Ascending aorta (tissue), 2 donors: ENCODE results near the gene DDI2. TPM values are rescaled to one million over a fixed set of nuclear protein-coding genes. Genes with fewer than 3 reads are reported as not detected.

Experiments used
- DNase-seq, 2 donors: peaks; one replicate each; pipeline ENCODE4 v3.0.0-alpha.2; 2019; ENCODE audit warnings: low spot score in 2 of 2
- H3K27ac ChIP-seq, 2 donors: fragments of 200-600 bp; sonication (generic); one replicate each; pipeline ENCODE4 v1.5.1; 2016 to 2017; ENCODE audit warnings: mild to moderate bottlenecking in 1 of 2
- H3K27me3 ChIP-seq: fragments of 200-600 bp; sonication (generic); one replicate; pipeline ENCODE4 v1.5.1; 2017
- H3K36me3 ChIP-seq, 2 donors: fragments of 200-600 bp; sonication (generic); one replicate each; pipeline ENCODE4 v1.5.1; 2016
- H3K4me1 ChIP-seq, 2 donors: fragments of 200-600 bp; sonication (generic); one replicate each; pipeline ENCODE4 v1.5.1; 2016 to 2017; ENCODE audit warnings: mild to moderate bottlenecking in 1 of 2
- H3K4me3 ChIP-seq, 2 donors: fragments of 200-600 bp; sonication (generic); one replicate each; pipeline ENCODE4 v1.5.1; 2016 to 2017; ENCODE audit warnings: mild to moderate bottlenecking in 1 of 2
- H3K9me3 ChIP-seq, 2 donors: fragments of 200-600 bp; sonication (generic); one replicate each; pipeline ENCODE4 v1.5.1; 2016
- CTCF ChIP-seq, 3 experiments: fragments of 200-600 bp in 2 of 3; fragments of 450-650 bp in 1 of 3; sonication (generic) in 2 of 3; IDR thresholded peaks; one replicate each; pipeline ENCODE4 v1.5.1; 2016 to 2019; ENCODE audit warnings: antibody characterized with exemption in 3 of 3, mild to moderate bottlenecking in 1 of 3, moderate library complexity in 1 of 3
- intact Hi-C: fragments of 100-400 bp; cut with DNase I; formaldehyde crosslinking; loops from one replicate; pipeline ENCODE4 v1.15.1; 2023
- total RNA-seq: library from RNA; depleted of rRNA; stranded (reverse); fragments of >200 nt; gene quantifications from one replicate; pipeline ENCODE4 v1.1.0, GENCODE V29; 2016

The DDI2 gene
- total RNA-seq, 1 donor from 2014 or later: 13.0 TPM

- peaks cover 0 to 3% of the 10 kb centered on the region in 2 donors for H3K4me1 ChIP-seq
- no peaks in the 10 kb centered on the region for H3K27me3 ChIP-seq
- H3K9me3 ChIP-seq: no peaks in the 10 kb centered on the region
Measured at GRCh38 chr1:15625056-15625917, 8.0 kb downstream of the DDI2 start.

GRCh38 chr1:15626269-15626950, 9.2 kb downstream of the DDI2 start:
- no peak overlapping the region for H3K27ac ChIP-seq
- no peaks in the 10 kb centered on the region for H3K27me3 ChIP-seq
- H3K4me3 ChIP-seq: no peak overlapping the region
- intact Hi-C loops: no loop called here
- H3K4me1 ChIP-seq: no peaks in the 10 kb centered on the region
- H3K36me3 ChIP-seq: peaks cover 22 to 29% of the 10 kb centered on the region in 2 donors
- TF ChIP-seq CTCF (IDR thresholded peaks at IDR 0.05): no peak
- peak in 1 of 2 donors; percentile 55 for DNase-seq
- H3K9me3 ChIP-seq: no peaks in the 10 kb centered on the region

More at GRCh38 chr1:15625056-15625917, 8.0 kb downstream of the DDI2 start:
- intact Hi-C loops: no loop called here
- H3K27ac ChIP-seq: no peak overlapping the region
- no peak for DNase-seq
- no peak for TF ChIP-seq CTCF (IDR thresholded peaks at IDR 0.05)
- H3K4me3 ChIP-seq: no peak overlapping the region
- H3K36me3 ChIP-seq: peaks cover 11 to 19% of the 10 kb centered on the region in 2 donors

- TF ChIP-seq CTCF (IDR thresholded peaks at IDR 0.05): no peak
- peaks cover 28 to 39% of the 10 kb centered on the region in 2 donors for H3K36me3 ChIP-seq
- no peaks in the 10 kb centered on the region for H3K4me1 ChIP-seq
- DNase-seq: peak in 1 of 2 donors; percentile 11
- H3K27me3 ChIP-seq: no peaks in the 10 kb centered on the region
- H3K4me3 ChIP-seq: no peak overlapping the region
- no peak overlapping the region for H3K27ac ChIP-seq
- H3K9me3 ChIP-seq: no peaks in the 10 kb centered on the region
- intact Hi-C loops: no loop called here
Measured at GRCh38 chr1:15627343-15627988, 10.2 kb downstream of the DDI2 start.

GRCh38 chr1:15628003-15628402, 10.7 kb downstream of the DDI2 start:
- intact Hi-C loops: no loop called here
- Histone ChIP-seq H3K36me3 (peaks cover 28 to 42% of the 10 kb centered on the region in 2 donors), H3K4me3 (no peak overlapping the region), H3K9me3 (no peaks in the 10 kb centered on the region), H3K27ac (no peak overlapping the region), H3K4me1 (no peaks in the 10 kb centered on the region), H3K27me3 (no peaks in the 10 kb centered on the region)
- TF ChIP-seq CTCF (IDR thresholded peaks at IDR 0.05): no peak
- no peak for DNase-seq

- intact Hi-C loops: no loop called here
- peak in 1 of 2 donors; percentile 12 for DNase-seq
- no peak for TF ChIP-seq CTCF (IDR thresholded peaks at IDR 0.05)
- no peak overlapping the region for H3K4me3 ChIP-seq
- H3K36me3 ChIP-seq: peaks cover 62 to 79% of the 10 kb centered on the region in 2 donors
- H3K4me1 ChIP-seq: no peaks in the 10 kb centered on the region
- no peaks in the 10 kb centered on the region for H3K9me3 ChIP-seq
- no peaks in the 10 kb centered on the region for H3K27me3 ChIP-seq
- H3K27ac ChIP-seq: no peak overlapping the region
Measured at GRCh38 chr1:15633756-15634420, 16.6 kb downstream of the DDI2 start.
